Measurements from ENCODE around the gene OGDH. TPM values are rescaled to one million over a fixed set of nuclear protein-coding genes. Genes with fewer than 3 reads are reported as not detected.

OGDH gene
- total RNA-seq, 6 experiments from 2014 or later: 46.6 to 63.2 (median 55.8) TPM

DNA sequence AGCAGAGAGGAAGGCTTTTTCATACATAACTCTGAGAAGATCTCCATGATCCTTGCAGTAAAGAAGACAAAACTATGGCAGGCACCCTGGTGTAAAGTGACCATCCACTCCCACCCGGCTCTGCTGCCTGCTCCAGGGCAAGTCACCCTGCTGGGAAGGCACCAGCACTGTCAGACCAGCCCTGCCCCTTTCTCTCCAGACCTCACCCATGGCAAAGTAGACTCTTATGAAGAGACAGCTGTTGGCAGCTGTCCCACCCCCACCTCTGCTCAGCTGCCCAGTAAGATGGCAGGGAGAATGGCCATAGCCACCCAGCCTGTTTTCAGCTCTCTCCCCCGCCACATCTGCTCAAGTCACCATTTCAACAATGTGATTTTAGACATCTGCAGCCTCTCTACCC lies 133.6 kb downstream of the OGDH start:
- TF ChIP-seq POLR2A (IDR thresholded peaks at IDR 0.05): no peak
- TF ChIP-seq, protein P1, sequence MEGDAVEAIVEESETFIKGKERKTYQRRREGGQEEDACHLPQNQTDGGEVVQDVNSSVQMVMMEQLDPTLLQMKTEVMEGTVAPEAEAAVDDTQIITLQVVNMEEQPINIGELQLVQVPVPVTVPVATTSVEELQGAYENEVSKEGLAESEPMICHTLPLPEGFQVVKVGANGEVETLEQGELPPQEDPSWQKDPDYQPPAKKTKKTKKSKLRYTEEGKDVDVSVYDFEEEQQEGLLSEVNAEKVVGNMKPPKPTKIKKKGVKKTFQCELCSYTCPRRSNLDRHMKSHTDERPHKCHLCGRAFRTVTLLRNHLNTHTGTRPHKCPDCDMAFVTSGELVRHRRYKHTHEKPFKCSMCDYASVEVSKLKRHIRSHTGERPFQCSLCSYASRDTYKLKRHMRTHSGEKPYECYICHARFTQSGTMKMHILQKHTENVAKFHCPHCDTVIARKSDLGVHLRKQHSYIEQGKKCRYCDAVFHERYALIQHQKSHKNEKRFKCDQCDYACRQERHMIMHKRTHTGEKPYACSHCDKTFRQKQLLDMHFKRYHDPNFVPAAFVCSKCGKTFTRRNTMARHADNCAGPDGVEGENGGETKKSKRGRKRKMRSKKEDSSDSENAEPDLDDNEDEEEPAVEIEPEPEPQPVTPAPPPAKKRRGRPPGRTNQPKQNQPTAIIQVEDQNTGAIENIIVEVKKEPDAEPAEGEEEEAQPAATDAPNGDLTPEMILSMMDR (IDR thresholded peaks at IDR 0.05): no peak
- DNase-seq (no peak), ATAC-seq (no peak)
- H3K27me3 ChIP-seq: no peaks in the 10 kb centered on the region
- intact Hi-C loops (cut with DNase I): no loop called here
- H3K27ac ChIP-seq: no peak overlapping the region
- no peaks in the 10 kb centered on the region for H3K9me3 ChIP-seq
- WGBS (ENCODE audit: insufficient coverage, low coverage, low lambda C conversion rate, missing lambda C conversion rate): 100% methylated on average over 1 of the region's 2 CpGs
- H3K36me3 ChIP-seq: no peaks in the 10 kb centered on the region
- H3K4me1 ChIP-seq: no peaks in the 10 kb centered on the region
- H3K4me3 ChIP-seq: no peak overlapping the region

DNA sequence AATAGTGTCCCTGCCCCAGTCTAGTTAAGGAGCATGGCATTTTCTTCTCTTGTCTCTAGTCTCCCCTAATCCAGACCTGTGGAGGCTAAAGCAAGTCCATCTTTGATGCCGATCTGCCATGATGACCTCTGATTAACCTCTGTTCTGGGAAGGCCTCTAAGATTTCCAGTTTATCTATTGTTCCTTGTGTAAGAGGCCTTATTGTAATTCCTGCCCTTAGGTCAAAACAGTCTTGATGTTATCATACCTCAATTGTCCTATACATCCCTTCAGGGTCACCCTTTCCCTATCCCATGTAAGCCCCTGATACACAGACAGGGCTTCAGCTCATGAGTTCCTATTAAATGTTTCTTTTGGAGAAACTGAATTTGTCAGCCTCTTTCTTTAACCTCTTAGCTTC lies 137.3 kb downstream of the OGDH start:
- intact Hi-C loops (cut with DNase I): no loop called here
- Histone ChIP-seq H3K27me3 (no peaks in the 10 kb centered on the region), H3K9me3 (no peaks in the 10 kb centered on the region), H3K36me3 (no peaks in the 10 kb centered on the region), H3K4me1 (no peaks in the 10 kb centered on the region), H3K4me3 (no peak overlapping the region), H3K27ac (no peak overlapping the region)
- no peak for ATAC-seq
- TF ChIP-seq, protein P1 (IDR thresholded peaks at IDR 0.05): no peak
- TF ChIP-seq POLR2A (IDR thresholded peaks at IDR 0.05): no peak
- no peak for DNase-seq
- 83% methylated on average over 1 of the region's 1 CpG for WGBS (ENCODE audit: insufficient coverage, low coverage, low lambda C conversion rate, missing lambda C conversion rate)

DNA sequence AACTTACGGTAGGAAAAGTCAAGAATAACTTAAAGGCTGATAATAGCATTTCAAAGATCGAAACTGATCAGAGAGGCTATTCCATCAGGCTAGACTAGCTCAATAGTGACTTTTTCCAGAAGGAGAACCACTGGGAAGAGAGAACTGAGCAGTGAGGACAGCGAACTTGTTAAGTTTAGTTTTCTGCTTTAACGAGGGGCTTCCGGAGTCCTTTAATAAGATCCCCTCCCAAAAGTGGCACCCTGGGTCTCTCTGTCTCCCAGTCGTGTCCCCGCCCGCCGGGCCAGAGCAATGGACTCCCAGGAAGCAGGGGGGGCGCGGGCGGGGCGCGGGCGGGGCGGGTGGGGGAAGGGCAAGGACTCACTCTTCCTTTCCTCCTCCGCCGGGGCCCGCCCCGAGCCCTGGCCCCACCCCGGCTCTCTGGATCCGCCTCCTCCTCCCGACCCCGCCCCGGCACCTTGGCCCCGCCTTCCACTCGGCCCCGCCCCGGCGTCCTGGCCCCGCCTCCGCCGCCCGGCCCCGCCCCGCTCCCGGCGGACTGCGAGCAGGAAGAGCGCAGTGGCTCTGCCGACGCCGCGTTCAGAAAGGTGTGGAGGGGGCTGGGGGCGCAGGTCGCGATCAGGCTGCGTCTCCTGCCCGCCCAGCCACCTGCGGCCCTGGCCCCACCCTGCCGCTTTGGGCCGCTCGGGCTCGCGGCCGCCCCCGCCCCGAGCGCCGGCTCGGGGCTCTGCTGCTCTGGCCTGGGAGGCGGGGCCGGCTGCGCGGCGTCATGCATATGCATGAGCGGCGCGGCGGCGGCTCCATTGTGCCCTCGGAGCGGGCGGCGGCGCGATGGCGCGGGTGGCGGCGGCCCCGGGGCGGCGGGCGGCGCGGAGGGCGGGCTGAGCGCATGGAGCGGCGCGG lies 141.9 kb downstream of the OGDH start, which contains the start of gene ZMIZ2:
Gene ZMIZ2, plus strand, starts transcription at position 803 of the 903 bp plus-strand sequence. CDS start 7,403 bp downstream, outside the sequence.
- WGBS (ENCODE audit: insufficient coverage, low coverage, low lambda C conversion rate, missing lambda C conversion rate): 9% methylated on average over 10 of the region's 92 CpGs
- Histone ChIP-seq H3K27me3 (no peaks in the 10 kb centered on the region), H3K9me3 (no peaks in the 10 kb centered on the region), H3K36me3 (no peaks in the 10 kb centered on the region), H3K4me3 (peak within 1 kb of the TSS; percentile 69 to 89 (median 77)), H3K27ac (peak within 1 kb of the TSS; percentile 88 to 96 (median 95)), H3K4me1 (peaks cover 0 to 26% (median 7%) of the 10 kb centered on the region in 4 donors)
- DNase-seq: peak; percentile 97 to 98 (median 97)
- intact Hi-C loops (cut with DNase I): no loop called here
- TF ChIP-seq POLR2A (IDR thresholded peaks at IDR 0.05): peak; percentile 62
- TF ChIP-seq, protein P1 (IDR thresholded peaks at IDR 0.05): no peak
- ATAC-seq: peak; percentile 96 to 99 (median 98)

DNA sequence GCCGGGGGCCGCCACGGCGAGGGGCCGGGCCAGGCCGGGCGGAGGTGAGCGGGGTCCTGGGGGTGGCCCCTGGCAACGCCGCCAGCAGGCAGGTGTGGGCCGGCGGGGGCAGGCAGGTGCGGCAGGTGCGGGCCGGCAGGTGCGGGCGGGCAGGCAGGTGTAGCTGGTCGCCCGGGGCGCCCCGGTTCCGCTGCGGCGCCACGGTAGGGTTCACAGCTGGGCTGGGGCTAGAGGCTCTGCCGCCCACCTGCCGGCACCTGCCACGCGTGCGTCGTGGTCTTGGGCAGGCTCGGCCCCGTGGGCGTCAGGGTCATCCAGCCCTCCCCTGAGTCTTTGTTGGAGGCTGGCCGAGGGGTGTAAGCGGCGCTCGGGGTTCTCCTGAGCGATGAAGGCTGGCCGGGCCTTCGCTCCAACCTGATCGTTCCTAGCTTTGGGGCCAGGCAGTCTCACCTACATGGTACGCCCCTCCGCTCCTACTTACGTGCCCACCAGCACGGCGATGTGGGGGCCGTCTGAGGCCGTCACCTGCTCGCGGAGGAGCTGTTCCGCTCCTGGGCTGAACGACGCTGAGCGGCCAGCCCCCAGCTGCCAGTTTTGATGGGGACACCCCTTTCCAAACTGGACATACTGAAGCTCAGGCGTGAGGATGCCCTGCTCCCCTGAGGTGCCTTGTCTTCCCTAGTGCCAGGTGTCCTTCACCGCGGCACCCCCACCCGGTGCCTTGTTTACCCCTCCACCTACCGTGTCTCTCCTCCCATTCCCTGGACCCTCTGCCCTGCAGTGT lies 142.7 kb downstream of the OGDH start:
- Histone ChIP-seq H3K9me3 (no peaks in the 10 kb centered on the region), H3K36me3 (no peaks in the 10 kb centered on the region), H3K4me3 (peak overlapping the region; percentile 68 to 89 (median 77)), H3K27me3 (no peaks in the 10 kb centered on the region), H3K27ac (peak overlapping the region; percentile 31 to 96 (median 34)), H3K4me1 (peaks cover 0 to 26% (median 7%) of the 10 kb centered on the region in 4 donors)
- WGBS (ENCODE audit: insufficient coverage, low coverage, low lambda C conversion rate, missing lambda C conversion rate): 4% methylated on average over 17 of the region's 60 CpGs
- intact Hi-C loops (cut with DNase I): no loop called here
- TF ChIP-seq, protein P1 (IDR thresholded peaks at IDR 0.05): no peak
- no peak for TF ChIP-seq POLR2A (IDR thresholded peaks at IDR 0.05)
- DNase-seq (no peak), ATAC-seq (peak in 1 of 4 donors; percentile 1)
